Measurements from ENCODE around the gene NCF2. TPM values are rescaled to one million over a fixed set of nuclear protein-coding genes. Genes with fewer than 3 reads are reported as not detected.

Gene NCF2
- total and polyA plus RNA-seq, 2 donors (not counting 3 experiments of a cell fraction or from before 2014, with no cell fraction given), result 0.03 TPM; not detected in 1

GRCh38 chr1:183635099-183635605 lies 44.9 kb upstream of the NCF2 start:
- BruUV-seq (replicated peaks), result TSS peak; percentile 35

More at GRCh38 chr1:183635099-183635605, 44.9 kb upstream of the NCF2 start:
- H3K36me3 ChIP-seq (ENCODE audit: control insufficient read depth in 2 of 2, extremely low read depth in 1 of 2, insufficient read depth in 2 of 2, low read length in 2 of 2), result peaks cover 5 to 6% of the 10 kb centered on the region in 2 experiments
- dilution Hi-C loops (cut with MboI; ENCODE audit: extremely low pct_ligation_motif_present, low sequenced_read_pairs), result no loop called here
- DNase-seq (ENCODE audit: low read depth, low spot score) (no peak), FAIRE-seq (no peak)
- no peaks in the 10 kb centered on the region for H3K27me3 ChIP-seq (ENCODE audit: control insufficient read depth in 2 of 2, insufficient read depth in 2 of 2, low read length in 2 of 2)
- H4K20me1 ChIP-seq (replicated peaks; ENCODE audit: control insufficient read depth, extremely low read depth, insufficient read depth, low read length), result peaks cover 4% of the 10 kb centered on the region
- intact Hi-C loops (cut with micrococcal nuclease), result loop anchor here (1.0 to 10.0 kb wide), 6 partner anchors 164 to 1740 kb away; partner anchors contain the start of genes RGL1 and TSEN15
- H3K4me2 ChIP-seq (ENCODE audit: insufficient read depth, low read length), result peak overlapping the region; percentile 94
- ChIA-PET CTCF (interaction anchor here (0.6 to 5.6 kb wide), 4 partner anchors 17 to 280 kb away, joined by 3 to 46 read pairs (median 8); no protein-coding TSS in a partner anchor), POLR2A (interaction anchor here (0.7 kb wide), 1 partner anchor 1065 kb away, joined by 4 read pairs; no protein-coding TSS in a partner anchor)
- H2AFZ ChIP-seq (ENCODE audit: low read depth, low read length), result peak overlapping the region; percentile 10
- H3K9me1 ChIP-seq (replicated peaks; ENCODE audit: control insufficient read depth, extremely low read depth, insufficient read depth, low read length), result no peaks in the 10 kb centered on the region
- H3K9ac ChIP-seq (replicated peaks; ENCODE audit: extremely low read depth, insufficient read depth, low read length), result peak overlapping the region; percentile 97
- H3K27ac ChIP-seq (ENCODE audit: insufficient read depth, low read depth, low read length), result peak overlapping the region; percentile 67
- peaks cover 32% of the 10 kb centered on the region for H3K4me1 ChIP-seq (ENCODE audit: control insufficient read depth, extremely low read depth, insufficient read depth, low read length)
- H3K79me2 ChIP-seq (ENCODE audit: control insufficient read depth, insufficient read depth, low read length), result peaks cover 48% of the 10 kb centered on the region
- H3K4me3 ChIP-seq (replicated peaks in 1 of 3; ENCODE audit: insufficient read depth in 1 of 3, low read depth in 1 of 3, low read length in 3 of 3), result peak overlapping the region; percentile 93 to 100 (median 99)
- TF ChIP-seq FOS (IDR thresholded peaks at IDR 0.05; ENCODE audit: borderline replicate concordance, insufficient read depth, low read length) (no peak), POLR2AphosphoS5 (IDR thresholded peaks at IDR 0.05; ENCODE audit: insufficient read depth, low read depth, low read length) (no peak), MYC (IDR thresholded peaks at IDR 0.05; ENCODE audit: low read depth, low read length) (no peak), JUN (IDR thresholded peaks at IDR 0.05; ENCODE audit: borderline replicate concordance, insufficient read depth, insufficient read length, low read depth) (no peak), CTCF (IDR thresholded peaks at IDR 0.05; ENCODE audit: extremely low read depth in 1 of 2, insufficient read depth in 1 of 2, low read depth in 1 of 2, low read length in 2 of 2) (no peak), EZH2 (IDR thresholded peaks at IDR 0.05; ENCODE audit: borderline replicate concordance, low read depth, low read length, severe bottlenecking) (no peak), GATA2 (IDR thresholded peaks at IDR 0.05; ENCODE audit: insufficient read depth, insufficient read length, low read depth, low read length) (no peak), MAX (IDR thresholded peaks at IDR 0.05; ENCODE audit: insufficient read depth, insufficient read length) (no peak), POLR2A (IDR thresholded peaks at IDR 0.05; ENCODE audit: low read depth, low read length) (no peak)
- H3K9me3 ChIP-seq (replicated peaks; ENCODE audit: control insufficient read depth, insufficient read depth, low read length), result no peaks in the 10 kb centered on the region

Measured in endothelial cell of umbilical vein (primary cell).